ENCODE results near the gene RNF223. TPM values are rescaled to one million over a fixed set of nuclear protein-coding genes. Genes with fewer than 3 reads are reported as not detected.

Gene RNF223
- polyA plus RNA-seq, 1 donor (not counting 4 experiments of a cell fraction or from before 2014, with no cell fraction given): 0.22 TPM

- Histone ChIP-seq H2AFZ (ENCODE audit: control insufficient read depth, low read length) (no peak overlapping the region), H3K4me2 (ENCODE audit: control insufficient read depth, extremely low read depth, insufficient read depth, low read depth, low read length) (no peak overlapping the region), H3K27ac (ENCODE audit: control insufficient read depth, insufficient read depth, low read length) (no peak overlapping the region), H3K36me3 (ENCODE audit: control insufficient read depth in 2 of 2, extremely low read depth in 1 of 2, insufficient read depth in 2 of 2, low read length in 2 of 2) (no peaks in the 10 kb centered on the region), H3K27me3 (ENCODE audit: control insufficient read depth, extremely low read depth, insufficient read depth, low read length) (peaks cover 17% of the 10 kb centered on the region), H4K20me1 (ENCODE audit: control insufficient read depth, extremely low read depth, insufficient read depth, low read length) (no peaks in the 10 kb centered on the region), H3K4me1 (ENCODE audit: control insufficient read depth, extremely low read depth, insufficient read depth, low read length) (peaks cover 4% of the 10 kb centered on the region), H3K9ac (ENCODE audit: control insufficient read depth, extremely low read depth, insufficient read depth, low read length) (no peak overlapping the region), H3K9me3 (ENCODE audit: control insufficient read depth, low read depth, low read length) (no peaks in the 10 kb centered on the region), H3K79me2 (ENCODE audit: control insufficient read depth, insufficient read depth, low read length) (peaks cover 8% of the 10 kb centered on the region), H3K4me3 (ENCODE audit: control insufficient read depth in 2 of 3, extremely low read depth in 1 of 3, insufficient read depth in 2 of 3, low read depth in 1 of 3, low read length in 3 of 3) (no peak overlapping the region), H3K9me1 (ENCODE audit: control insufficient read depth, extremely low read depth, insufficient read depth, low read length) (no peaks in the 10 kb centered on the region)
- FAIRE-seq (no peak), DNase-seq (ENCODE audit: low read depth, low spot score) (no peak)
- dilution Hi-C loops (cut with MboI; ENCODE audit: extremely low pct_ligation_motif_present, low sequenced_read_pairs): no loop called here
- TF ChIP-seq CTCF (optimal IDR thresholded peaks at IDR 0.05 in 1 of 3, IDR thresholded peaks at IDR 0.05 in 1 of 3, conservative IDR thresholded peaks at IDR 0.05 in 1 of 3; ENCODE audit: extremely low read depth in 1 of 3, insufficient read depth in 2 of 3, low read length in 3 of 3) (no peak), EZH2 (IDR thresholded peaks at IDR 0.05; ENCODE audit: low read length) (no peak)
Measured at GRCh38 chr1:1119272-1119890, 45.3 kb upstream of the RNF223 start.

- Histone ChIP-seq H3K4me1 (ENCODE audit: control insufficient read depth, extremely low read depth, insufficient read depth, low read length) (peaks cover 5% of the 10 kb centered on the region), H2AFZ (ENCODE audit: control insufficient read depth, low read length) (no peak overlapping the region), H3K9ac (ENCODE audit: control insufficient read depth, extremely low read depth, insufficient read depth, low read length) (no peak overlapping the region), H3K4me2 (ENCODE audit: control insufficient read depth, extremely low read depth, insufficient read depth, low read depth, low read length) (no peak overlapping the region), H3K4me3 (ENCODE audit: control insufficient read depth in 2 of 3, extremely low read depth in 1 of 3, insufficient read depth in 2 of 3, low read depth in 1 of 3, low read length in 3 of 3) (no peak overlapping the region), H3K9me1 (ENCODE audit: control insufficient read depth, extremely low read depth, insufficient read depth, low read length) (no peaks in the 10 kb centered on the region), H3K27me3 (ENCODE audit: control insufficient read depth, extremely low read depth, insufficient read depth, low read length) (peaks cover 17% of the 10 kb centered on the region), H4K20me1 (ENCODE audit: control insufficient read depth, extremely low read depth, insufficient read depth, low read length) (no peaks in the 10 kb centered on the region), H3K9me3 (ENCODE audit: control insufficient read depth, low read depth, low read length) (no peaks in the 10 kb centered on the region), H3K79me2 (ENCODE audit: control insufficient read depth, insufficient read depth, low read length) (peaks cover 12% of the 10 kb centered on the region), H3K27ac (ENCODE audit: control insufficient read depth, insufficient read depth, low read length) (no peak overlapping the region), H3K36me3 (ENCODE audit: control insufficient read depth in 2 of 2, extremely low read depth in 1 of 2, insufficient read depth in 2 of 2, low read length in 2 of 2) (no peaks in the 10 kb centered on the region)
- FAIRE-seq: no peak
- DNase-seq (ENCODE audit: low read depth, low spot score): no peak
- TF ChIP-seq EZH2 (IDR thresholded peaks at IDR 0.05; ENCODE audit: low read length): no peak
- no peak for TF ChIP-seq CTCF (optimal IDR thresholded peaks at IDR 0.05 in 1 of 3, IDR thresholded peaks at IDR 0.05 in 1 of 3, conservative IDR thresholded peaks at IDR 0.05 in 1 of 3; ENCODE audit: extremely low read depth in 1 of 3, insufficient read depth in 2 of 3, low read length in 3 of 3)
- dilution Hi-C loops (cut with MboI; ENCODE audit: extremely low pct_ligation_motif_present, low sequenced_read_pairs): no loop called here
Measured at GRCh38 chr1:1118876-1119220, 44.7 kb upstream of the RNF223 start.
